Aorta (tissue), 5 donors: ENCODE results near the gene HOXD13. TPM values are rescaled to one million over a fixed set of nuclear protein-coding genes. Genes with fewer than 3 reads are reported as not detected.

Experiments
- ATAC-seq: fragments of 200-7000 bp; cut with Tn5 transposase; one replicate; pipeline ENCODE4 v1.9.1; 2022; ENCODE audit warnings: moderate library complexity; ENCODE audit not compliant: low FRiP score
- DNase-seq, 2 donors: peaks; one replicate each; pipeline ENCODE4 v3.0.0-alpha.2; 2020
- H3K27ac ChIP-seq, 2 donors: one replicate each; pipeline ENCODE4 v1.5.1; 2013; ENCODE audit warnings: low read length in 2 of 2, mild to moderate bottlenecking in 2 of 2, moderate library complexity in 2 of 2, control low read depth in 1 of 2, inconsistent platforms in 1 of 2, low read depth in 1 of 2
- H3K27me3 ChIP-seq, 2 donors: one replicate each; pipeline ENCODE4 v1.6.1; 2013; ENCODE audit warnings: control low read depth in 1 of 2, low read length in 1 of 2, mild to moderate bottlenecking in 1 of 2, moderate library complexity in 1 of 2; ENCODE audit not compliant: insufficient read depth in 2 of 2, control insufficient read depth in 1 of 2
- H3K36me3 ChIP-seq, 2 donors: one replicate each; pipeline ENCODE4 v1.6.1; 2013; ENCODE audit warnings: control low read depth in 1 of 2, low read length in 1 of 2, mild to moderate bottlenecking in 1 of 2; ENCODE audit not compliant: insufficient read depth in 2 of 2, control insufficient read depth in 1 of 2
- H3K4me1 ChIP-seq, 2 donors: one replicate each; pipeline ENCODE4 v1.6.1; 2013; ENCODE audit warnings: low read length in 2 of 2, control low read depth in 1 of 2, mild to moderate bottlenecking in 1 of 2, moderate library complexity in 1 of 2; ENCODE audit not compliant: insufficient read depth in 2 of 2, control insufficient read depth in 1 of 2
- H3K4me3 ChIP-seq, 2 donors: one replicate each; pipeline ENCODE4 v1.5.1; 2013; ENCODE audit warnings: low read length in 2 of 2, control low read depth in 1 of 2, mild to moderate bottlenecking in 1 of 2
- H3K9me3 ChIP-seq: one replicate; pipeline ENCODE4 v1.6.1; 2013; ENCODE audit warnings: mild to moderate bottlenecking, low read length; ENCODE audit not compliant: control insufficient read depth
- WGBS, 2 donors: extraction: QIAGEN DNeasy Blood & Tissue Kit; methylation state at CpG; one replicate each; pipeline ENCODE4 v1.1.7; 2013; 5-methylcytosine and 5-hydroxymethylcytosine counted together
- intact Hi-C, 2 donors: fragments of 100-400 bp; cut with DNase I; formaldehyde crosslinking; loops; one replicate each; pipeline versions ENCODE4 v1.14.2 to v1.15.0; 2022
- polyA plus RNA-seq, 2 donors: library from polyadenylated mRNA; stranded (reverse); fragments of 200-250 nt; gene quantifications; one replicate each; pipeline ENCODE4 v1.2.3, GENCODE V29; 2013
- total RNA-seq, 2 donors: library from RNA; stranded (reverse); fragmentation: NEBNext Ultra II Directional; extraction: Animal tissue kit (Norgen Biotek cat#: 25700); gene quantifications; one replicate each; pipeline ENCODE4 v1.2.1, GENCODE V29; 2021
- donor health status: healthy with polysubstance abuse.
- donor health status: Bipolar disorder and iron deficiency.
- donor health status: DM: no; HTN: no; CAD: no.
- donor health status: DM: no; HTN: no; CAD: no.
- donor health status: DM: yes; HTN: yes; CAD: no.

HOXD13 gene
- total and polyA plus RNA-seq, 4 donors = not detected

DNA sequence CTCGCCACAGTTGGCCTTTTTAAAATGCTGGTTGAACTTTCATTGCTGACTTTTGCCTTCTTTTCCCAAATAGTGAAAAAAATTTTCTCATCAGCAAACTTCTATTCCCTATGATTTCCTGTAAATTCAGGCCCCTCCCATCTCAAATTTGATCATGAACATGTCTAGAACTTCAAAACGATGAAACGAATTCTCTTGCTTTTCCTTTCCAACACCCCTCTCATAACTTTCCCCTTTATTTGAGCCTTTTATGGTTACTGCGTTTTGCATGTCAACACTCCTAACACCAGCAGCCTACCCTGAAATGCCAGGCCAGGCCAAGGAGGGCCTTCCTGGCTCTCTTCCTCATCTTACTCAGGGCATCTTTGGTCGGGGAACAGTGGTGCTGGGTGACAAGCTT, 1.7 kb upstream of the HOXD13 start:
- Histone ChIP-seq H3K9me3 (no peaks in the 10 kb centered on the region), H3K27ac (no peak overlapping the region), H3K4me1 (no peaks in the 10 kb centered on the region), H3K4me3 (no peak overlapping the region), H3K36me3 (no peaks in the 10 kb centered on the region), H3K27me3 (no peaks in the 10 kb centered on the region)
- ATAC-seq = no peak
- no peak for DNase-seq
- intact Hi-C loops = loop anchor here in 1 of 2 donors (10.0 kb wide), 1 partner anchor 906 kb away; the partner anchor contains the start of gene ATP5MC3
- WGBS, 2 donors = 47 to 52% methylated on average over 5 of the region's 5 CpGs

DNA sequence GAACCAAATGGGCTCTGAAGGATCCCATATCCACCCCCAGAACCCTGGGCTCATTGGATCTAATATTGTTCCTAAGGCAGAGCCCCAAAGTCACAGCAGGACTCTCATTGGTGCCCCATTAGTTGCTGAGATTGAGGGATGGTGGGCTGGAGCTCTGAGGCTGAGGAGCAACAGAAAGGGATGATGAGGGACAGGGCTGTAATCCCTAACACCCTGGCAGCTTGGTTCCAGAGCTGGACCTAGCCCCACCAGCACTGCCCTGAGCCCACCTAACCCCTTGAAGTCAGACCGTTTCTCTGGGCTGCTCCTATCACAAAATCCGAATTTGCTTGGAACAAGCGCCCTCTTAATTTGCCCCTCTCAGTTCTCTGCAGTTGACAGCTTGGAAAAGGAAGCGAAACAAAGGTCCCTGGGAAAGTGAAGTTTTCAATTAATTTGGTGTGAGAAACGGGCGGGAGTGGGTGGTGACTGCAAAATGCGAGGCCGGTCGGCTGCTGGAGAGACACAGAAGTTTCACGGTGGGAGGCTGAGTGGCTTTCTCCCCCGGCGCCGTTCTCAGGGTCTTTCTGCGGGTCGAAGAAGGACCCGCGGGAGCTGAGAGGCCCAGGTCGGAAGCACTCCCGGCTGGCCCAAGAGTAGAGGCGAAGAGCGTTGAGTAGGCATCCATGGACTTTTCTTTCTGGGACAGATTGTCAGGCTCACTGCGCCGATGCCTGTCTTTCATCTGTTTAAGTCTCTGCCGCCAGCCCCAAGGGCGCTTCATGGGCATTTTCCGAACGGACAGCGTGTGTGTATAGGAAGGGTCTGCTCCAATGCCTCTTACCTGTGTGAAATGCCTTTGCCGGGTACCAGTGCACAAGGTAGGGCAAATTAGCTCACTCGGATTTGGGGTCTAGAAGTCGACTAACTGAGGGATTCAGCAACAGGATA, 927 bp upstream of the HOXD13 start:
- H3K36me3 ChIP-seq = no peaks in the 10 kb centered on the region
- no peak overlapping the region for H3K27ac ChIP-seq
- no peaks in the 10 kb centered on the region for H3K27me3 ChIP-seq
- intact Hi-C loops = loop anchor here in 1 of 2 donors (10.0 kb wide), 1 partner anchor 907 kb away; the partner anchor contains the start of gene ATP5MC3
- H3K4me1 ChIP-seq = no peaks in the 10 kb centered on the region
- 15 to 18% methylated on average over 28 to 31 of the region's 31 CpGs for WGBS, 2 donors
- no peak overlapping the region for H3K4me3 ChIP-seq
- no peaks in the 10 kb centered on the region for H3K9me3 ChIP-seq
- ATAC-seq (no peak), DNase-seq (peak in 1 of 2 donors; percentile 19)

DNA sequence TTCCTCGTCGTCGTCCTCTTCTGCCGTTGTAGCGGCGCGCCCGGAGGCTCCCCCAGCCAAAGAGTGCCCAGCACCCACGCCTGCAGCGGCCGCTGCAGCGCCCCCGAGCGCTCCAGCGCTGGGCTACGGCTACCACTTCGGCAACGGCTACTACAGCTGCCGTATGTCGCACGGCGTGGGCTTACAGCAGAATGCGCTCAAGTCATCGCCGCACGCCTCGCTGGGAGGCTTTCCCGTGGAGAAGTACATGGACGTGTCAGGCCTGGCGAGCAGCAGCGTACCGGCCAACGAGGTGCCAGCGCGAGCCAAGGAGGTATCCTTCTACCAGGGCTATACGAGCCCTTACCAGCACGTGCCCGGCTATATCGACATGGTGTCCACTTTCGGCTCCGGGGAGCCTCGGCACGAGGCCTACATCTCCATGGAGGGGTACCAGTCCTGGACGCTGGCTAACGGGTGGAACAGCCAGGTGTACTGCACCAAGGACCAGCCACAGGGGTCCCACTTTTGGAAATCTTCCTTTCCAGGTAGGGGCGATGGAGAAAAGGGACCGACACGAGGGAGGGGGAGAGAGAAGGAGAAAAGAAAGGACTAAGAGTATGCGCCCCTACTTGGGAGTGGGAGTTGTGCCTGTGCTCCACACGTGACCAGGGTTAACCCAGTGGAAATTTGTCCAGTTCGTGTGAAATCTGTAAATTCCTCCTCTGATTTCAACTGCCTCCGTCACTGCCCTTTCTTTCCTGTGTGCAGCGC, 800 bp downstream of the HOXD13 start:
- DNase-seq (peak in 1 of 2 donors; percentile 44), ATAC-seq (no peak)
- Histone ChIP-seq H3K36me3 (no peaks in the 10 kb centered on the region), H3K27ac (no peak overlapping the region), H3K9me3 (no peaks in the 10 kb centered on the region), H3K4me1 (no peaks in the 10 kb centered on the region), H3K27me3 (no peaks in the 10 kb centered on the region), H3K4me3 (peak overlapping the region in 1 of 2 donors; percentile 14)
- 5% methylated on average over 53 of the region's 53 CpGs for WGBS, 2 donors
- intact Hi-C loops = loop anchor here in 1 of 2 donors (10.0 kb wide), 1 partner anchor 909 kb away; the partner anchor contains the start of gene ATP5MC3

DNA sequence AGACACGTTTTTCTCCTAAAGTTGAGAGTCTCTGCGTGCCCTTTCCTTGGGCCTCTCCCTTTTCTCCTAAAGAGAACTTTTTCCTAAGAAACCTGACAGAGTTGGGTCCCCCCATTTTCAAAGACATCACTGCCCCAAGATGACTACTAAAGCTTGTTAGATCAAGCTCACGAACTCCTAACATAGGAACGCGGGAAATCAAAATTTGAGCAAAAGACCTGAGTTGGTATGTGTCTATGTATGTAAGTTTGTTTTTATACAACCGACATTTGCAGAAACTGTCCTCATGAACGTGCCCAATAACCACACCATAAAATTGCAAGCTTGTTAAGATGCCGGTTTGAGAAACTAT, 1.4 kb downstream of the HOXD13 start:
- no peaks in the 10 kb centered on the region for H3K36me3 ChIP-seq
- H3K4me1 ChIP-seq = no peaks in the 10 kb centered on the region
- no peaks in the 10 kb centered on the region for H3K9me3 ChIP-seq
- ATAC-seq (no peak), DNase-seq (no peak)
- no peak overlapping the region for H3K27ac ChIP-seq
- H3K27me3 ChIP-seq = no peaks in the 10 kb centered on the region
- WGBS, 2 donors = 18 to 22% methylated on average over 8 of the region's 8 CpGs
- intact Hi-C loops = loop anchor here in 1 of 2 donors (10.0 kb wide), 1 partner anchor 909 kb away; the partner anchor contains the start of gene ATP5MC3
- peak overlapping the region in 1 of 2 donors; percentile 14 for H3K4me3 ChIP-seq

DNA sequence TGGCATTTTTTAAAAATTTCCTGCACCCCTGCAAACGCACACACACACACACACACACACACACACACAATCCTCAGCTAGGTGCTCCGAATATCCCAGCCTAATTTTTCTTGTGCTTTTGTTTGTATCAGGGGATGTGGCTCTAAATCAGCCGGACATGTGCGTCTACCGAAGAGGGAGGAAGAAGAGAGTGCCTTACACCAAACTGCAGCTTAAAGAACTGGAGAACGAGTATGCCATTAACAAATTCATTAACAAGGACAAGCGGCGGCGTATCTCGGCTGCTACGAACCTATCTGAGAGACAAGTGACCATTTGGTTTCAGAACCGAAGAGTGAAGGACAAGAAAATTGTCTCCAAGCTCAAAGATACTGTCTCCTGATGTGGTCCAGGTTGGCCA, 1.8 kb downstream of the HOXD13 start:
- 12 to 15% methylated on average over 12 of the region's 12 CpGs for WGBS, 2 donors
- no peaks in the 10 kb centered on the region for H3K4me1 ChIP-seq
- intact Hi-C loops = loop anchor here in 1 of 2 donors (10.0 kb wide), 1 partner anchor 910 kb away; the partner anchor contains the start of gene ATP5MC3

DNA sequence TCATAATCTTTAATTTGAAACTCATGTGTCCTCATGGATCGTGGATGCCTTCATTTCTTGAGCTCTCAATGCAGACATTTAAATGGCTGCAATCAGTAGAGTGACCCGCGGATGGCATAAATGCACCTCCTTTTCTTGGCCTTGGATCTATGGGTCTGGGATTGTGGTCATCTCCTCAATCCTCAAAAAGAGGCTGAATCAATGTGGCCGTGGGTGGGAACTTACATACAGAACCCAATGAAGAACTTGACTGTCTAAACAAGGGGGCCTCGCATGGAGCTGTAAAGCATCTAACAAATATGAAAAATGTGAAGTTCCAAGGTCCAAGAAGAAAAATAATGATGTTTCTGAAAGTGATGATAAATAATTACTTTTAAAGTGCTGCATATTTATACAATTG, 2.9 kb downstream of the HOXD13 start:
- WGBS, 2 donors = 22% methylated on average over 5 of the region's 5 CpGs
- no peak overlapping the region for H3K27ac ChIP-seq
- no peaks in the 10 kb centered on the region for H3K4me1 ChIP-seq
- intact Hi-C loops = loop anchor here (5.0 to 10.0 kb wide), 3 partner anchors 728 to 911 kb away; partner anchors contain the start of gene ATP5MC3 (in 1 of the 2)
- H3K4me3 ChIP-seq = no peak overlapping the region
- H3K9me3 ChIP-seq = no peaks in the 10 kb centered on the region
- no peak for ATAC-seq
- H3K36me3 ChIP-seq = no peaks in the 10 kb centered on the region
- DNase-seq = no peak
- no peaks in the 10 kb centered on the region for H3K27me3 ChIP-seq

More for the DNA sequence above, 1.8 kb downstream of the HOXD13 start:
- Histone ChIP-seq H3K27me3 (no peaks in the 10 kb centered on the region), H3K4me3 (no peak overlapping the region), H3K9me3 (no peaks in the 10 kb centered on the region), H3K36me3 (no peaks in the 10 kb centered on the region), H3K27ac (no peak overlapping the region)
- no peak for ATAC-seq
- no peak for DNase-seq

DNA sequence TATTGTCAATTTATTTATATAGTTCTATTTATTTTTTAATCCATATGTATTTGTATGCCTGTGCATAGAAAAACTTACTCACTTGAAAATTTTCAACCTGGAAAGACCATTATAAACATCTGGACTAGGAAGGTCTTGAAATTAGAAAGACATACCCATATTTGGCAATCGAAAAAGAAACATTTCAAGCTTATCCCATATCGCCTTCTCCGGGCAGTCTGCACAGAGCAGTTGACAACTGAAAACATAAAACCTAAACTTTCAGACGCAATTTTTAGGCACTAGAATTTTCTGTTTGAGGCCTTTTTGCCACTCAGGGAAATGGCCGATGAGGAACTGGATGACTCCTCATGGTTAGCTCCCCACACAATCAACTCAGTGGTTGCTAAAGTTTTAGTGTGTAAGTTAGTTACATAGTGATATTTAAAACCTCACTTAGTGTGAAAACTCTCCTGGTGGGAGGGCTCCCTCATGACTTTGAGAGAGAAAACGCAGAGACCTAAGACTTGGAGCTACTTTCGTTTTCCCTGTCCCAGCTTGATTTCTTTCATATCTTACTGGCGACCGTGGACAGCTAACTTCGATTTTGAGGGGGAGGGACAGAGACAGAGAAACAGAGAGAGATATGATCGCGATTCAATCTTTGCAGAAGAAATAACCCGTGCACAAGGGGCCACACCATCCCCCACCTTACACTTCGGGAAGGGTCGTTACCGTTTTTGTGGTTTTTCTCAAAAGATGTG, 3.9 kb downstream of the HOXD13 start:
- H3K36me3 ChIP-seq = no peaks in the 10 kb centered on the region
- WGBS, 2 donors = 18% methylated on average over 16 of the region's 16 CpGs
- intact Hi-C loops = loop anchor here (5.0 to 10.0 kb wide), 3 partner anchors 729 to 912 kb away; partner anchors contain the start of gene ATP5MC3 (in 1 of the 2)
- H3K9me3 ChIP-seq = no peaks in the 10 kb centered on the region
- no peaks in the 10 kb centered on the region for H3K27me3 ChIP-seq
- no peak overlapping the region for H3K4me3 ChIP-seq
- no peak overlapping the region for H3K27ac ChIP-seq
- ATAC-seq (no peak), DNase-seq (no peak)
- H3K4me1 ChIP-seq = no peaks in the 10 kb centered on the region
